22Rv1 (cell line): Measurements from ENCODE around the gene CD68.

ENCODE experiments used
- CTCF ChIP-seq: fragments of 450-650 bp; IDR thresholded peaks from 2 replicates; pipeline ENCODE4 v1.5.1; 2017; ENCODE audit warnings: mild to moderate bottlenecking
- ZFX ChIP-seq: fragments of 450-650 bp; IDR thresholded peaks from 2 replicates; pipeline ENCODE4 v1.6.1; 2017; ENCODE audit warnings: antibody characterized with exemption, borderline replicate concordance

- no peak for TF ChIP-seq CTCF
- TF ChIP-seq ZFX, result no peak
Measured at GRCh38 chr17:7592422-7593021, 13.1 kb downstream of the CD68 start.
